ENCODE data around the gene ESRRG. TPM values are rescaled to one million over a fixed set of nuclear protein-coding genes. Genes with fewer than 3 reads are reported as not detected.

ESRRG gene
- not detected for total RNA-seq

DNA sequence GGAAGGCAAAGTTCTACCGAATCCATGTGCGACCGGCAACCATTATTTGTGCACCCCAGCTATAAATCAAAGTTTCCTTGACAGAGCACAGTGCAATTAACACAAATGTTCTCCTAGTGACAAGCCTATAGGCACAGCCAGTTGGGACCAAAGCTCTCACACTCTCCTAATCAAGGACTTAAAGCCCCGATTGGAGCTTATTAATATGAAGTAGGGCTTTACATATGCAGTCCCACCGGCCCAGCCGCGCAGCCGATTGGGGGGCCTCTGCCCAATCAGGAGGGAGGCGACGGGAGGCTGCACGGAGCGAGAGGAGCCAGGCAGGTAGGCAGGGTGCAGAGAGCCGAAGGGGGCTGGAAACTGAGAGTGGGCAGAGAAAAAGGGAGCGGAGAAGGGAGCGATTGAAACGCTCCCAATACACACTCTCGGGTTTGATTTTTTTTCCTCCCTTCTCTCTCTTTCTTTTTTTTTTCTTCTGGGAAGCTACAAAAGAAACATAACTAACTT is at the start of gene ESRRG:
ESRRG (minus strand) TSS at position 156 of the 507 bp plus-strand sequence; CDS start at position 26, 130 bp downstream.
- H3K9me3 Mint-ChIP-seq, result no peaks in the 10 kb centered on the region
- DNase-seq (no peak), ATAC-seq (no peak)
- no peaks in the 10 kb centered on the region for H3K4me1 Mint-ChIP-seq (ENCODE audit: low read depth)
- H3K36me3 Mint-ChIP-seq (ENCODE audit: insufficient read depth), result no peaks in the 10 kb centered on the region
- no peak within 1 kb of the TSS for H3K4me3 Mint-ChIP-seq
- H3K27me3 Mint-ChIP-seq (ENCODE audit: low read depth), result peaks cover 8% of the 10 kb centered on the region

DNA sequence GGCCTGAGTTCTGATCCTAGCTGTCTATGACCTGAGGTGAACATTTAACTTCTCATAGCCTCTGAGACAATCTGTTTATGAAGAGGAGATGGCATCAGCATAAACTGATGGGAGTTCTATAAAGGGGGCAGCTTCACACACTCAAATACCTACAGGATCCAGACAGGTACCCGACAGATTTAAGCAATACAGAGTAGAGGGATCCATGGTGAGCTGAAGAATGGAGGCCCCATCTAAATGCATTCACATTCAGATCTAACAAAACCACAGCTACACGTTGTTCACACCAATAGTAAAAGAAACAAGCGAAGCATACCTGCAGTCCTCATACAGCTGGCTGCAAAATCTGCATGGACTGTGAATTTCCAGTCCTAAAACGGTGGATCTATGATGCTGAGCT is 48.7 kb upstream of the ESRRG start:
- Mint-ChIP-seq H3K4me1 (ENCODE audit: low read depth) (no peaks in the 10 kb centered on the region), H3K36me3 (ENCODE audit: insufficient read depth) (no peaks in the 10 kb centered on the region), H3K9me3 (peaks cover 9% of the 10 kb centered on the region), H3K27me3 (ENCODE audit: low read depth) (no peaks in the 10 kb centered on the region), H3K4me3 (no peak overlapping the region)
- ATAC-seq, result no peak
- no peak for DNase-seq

GRCh38 chr1:216766633-216767327 is 43.6 kb upstream of the ESRRG start:
- ATAC-seq, result no peak

GRCh38 chr1:216765346-216766300 is 42.4 kb upstream of the ESRRG start:
- no peaks in the 10 kb centered on the region for H3K27me3 Mint-ChIP-seq (ENCODE audit: low read depth)
- no peaks in the 10 kb centered on the region for H3K36me3 Mint-ChIP-seq (ENCODE audit: insufficient read depth)
- peaks cover 8% of the 10 kb centered on the region for H3K9me3 Mint-ChIP-seq
- no peaks in the 10 kb centered on the region for H3K4me1 Mint-ChIP-seq (ENCODE audit: low read depth)
- DNase-seq (no peak), ATAC-seq (no peak)
- no peak overlapping the region for H3K4me3 Mint-ChIP-seq

More at GRCh38 chr1:216766633-216767327, 43.6 kb upstream of the ESRRG start:
- Mint-ChIP-seq H3K36me3 (ENCODE audit: insufficient read depth) (no peaks in the 10 kb centered on the region), H3K4me1 (ENCODE audit: low read depth) (no peaks in the 10 kb centered on the region), H3K27me3 (ENCODE audit: low read depth) (no peaks in the 10 kb centered on the region), H3K4me3 (no peak overlapping the region), H3K9me3 (peaks cover 8% of the 10 kb centered on the region)
- DNase-seq, result no peak

DNA sequence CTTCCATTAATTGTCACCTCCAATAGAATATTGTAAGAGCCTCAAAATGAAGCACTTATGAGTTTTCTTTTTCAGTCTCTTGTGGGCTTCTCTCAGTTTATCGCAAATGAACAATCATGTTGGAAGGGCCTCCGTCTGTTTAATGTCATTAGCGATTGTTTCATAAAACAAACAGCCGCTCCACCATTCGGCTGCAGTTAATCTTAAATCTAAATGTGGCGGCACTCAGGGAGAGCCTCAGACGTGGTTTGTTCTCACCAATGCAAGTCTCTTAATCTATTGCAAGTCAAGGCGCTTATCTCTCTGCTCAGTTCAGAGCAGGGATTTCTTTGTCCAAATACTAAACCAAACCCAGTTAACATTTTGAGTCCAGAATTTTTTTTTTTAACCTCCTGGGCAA is 34.9 kb upstream of the ESRRG start:
- Mint-ChIP-seq H3K4me3 (no peak overlapping the region), H3K36me3 (ENCODE audit: insufficient read depth) (no peaks in the 10 kb centered on the region), H3K9me3 (peaks cover 6% of the 10 kb centered on the region), H3K27me3 (ENCODE audit: low read depth) (no peaks in the 10 kb centered on the region), H3K4me1 (ENCODE audit: low read depth) (no peaks in the 10 kb centered on the region)
- DNase-seq (no peak), ATAC-seq (no peak)

GRCh38 chr1:216757110-216757509 is 33.9 kb upstream of the ESRRG start:
- Mint-ChIP-seq H3K9me3 (peaks cover 6% of the 10 kb centered on the region), H3K4me1 (ENCODE audit: low read depth) (no peaks in the 10 kb centered on the region), H3K4me3 (no peak overlapping the region), H3K27me3 (ENCODE audit: low read depth) (no peaks in the 10 kb centered on the region), H3K36me3 (ENCODE audit: insufficient read depth) (no peaks in the 10 kb centered on the region)
- DNase-seq (no peak), ATAC-seq (no peak)

- H3K36me3 Mint-ChIP-seq (ENCODE audit: insufficient read depth), result no peaks in the 10 kb centered on the region
- no peak overlapping the region for H3K4me3 Mint-ChIP-seq
- H3K9me3 Mint-ChIP-seq, result no peaks in the 10 kb centered on the region
- DNase-seq (no peak), ATAC-seq (no peak)
- no peaks in the 10 kb centered on the region for H3K4me1 Mint-ChIP-seq (ENCODE audit: low read depth)
- H3K27me3 Mint-ChIP-seq (ENCODE audit: low read depth), result no peaks in the 10 kb centered on the region
Observed at GRCh38 chr1:216750961-216751360, 27.7 kb upstream of the ESRRG start.

DNA sequence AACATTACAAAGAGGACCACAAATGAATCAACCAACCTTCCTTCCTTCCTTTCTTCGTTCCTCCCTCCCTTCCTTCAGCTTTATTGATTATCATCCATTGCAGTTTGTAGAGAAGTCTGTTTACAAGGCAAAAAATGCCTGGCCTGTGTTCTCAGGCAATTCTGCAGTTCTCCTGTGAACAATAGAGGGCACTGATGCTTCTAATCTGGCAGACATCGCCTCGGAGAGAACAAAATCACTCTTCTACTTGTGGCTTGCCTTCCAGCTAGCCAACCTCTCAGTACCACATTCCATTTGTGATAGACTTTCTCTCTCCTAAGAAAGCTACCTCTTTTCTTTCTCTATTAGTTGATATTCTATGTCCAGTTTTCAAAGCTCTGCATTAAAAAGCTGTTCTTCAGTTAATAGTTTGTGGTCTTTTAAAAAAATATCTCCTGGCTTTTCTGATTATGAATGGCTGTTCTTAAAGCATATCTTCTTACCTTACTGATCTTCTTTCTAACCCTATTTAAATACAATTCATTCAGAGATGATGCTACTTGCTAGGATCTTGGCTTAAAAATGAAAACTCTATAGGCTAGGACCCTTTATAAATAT is 26.9 kb upstream of the ESRRG start:
- no peaks in the 10 kb centered on the region for H3K36me3 Mint-ChIP-seq (ENCODE audit: insufficient read depth)
- H3K9me3 Mint-ChIP-seq, result no peaks in the 10 kb centered on the region
- no peak for DNase-seq
- ATAC-seq, result no peak
- H3K4me1 Mint-ChIP-seq (ENCODE audit: low read depth), result no peaks in the 10 kb centered on the region
- H3K27me3 Mint-ChIP-seq (ENCODE audit: low read depth), result no peaks in the 10 kb centered on the region
- H3K4me3 Mint-ChIP-seq, result no peak overlapping the region

GRCh38 chr1:216749232-216749631 is 26.0 kb upstream of the ESRRG start:
- no peaks in the 10 kb centered on the region for H3K36me3 Mint-ChIP-seq (ENCODE audit: insufficient read depth)
- no peak overlapping the region for H3K4me3 Mint-ChIP-seq
- no peaks in the 10 kb centered on the region for H3K27me3 Mint-ChIP-seq (ENCODE audit: low read depth)
- H3K9me3 Mint-ChIP-seq, result no peaks in the 10 kb centered on the region
- H3K4me1 Mint-ChIP-seq (ENCODE audit: low read depth), result no peaks in the 10 kb centered on the region
- DNase-seq (no peak), ATAC-seq (no peak)

DNA sequence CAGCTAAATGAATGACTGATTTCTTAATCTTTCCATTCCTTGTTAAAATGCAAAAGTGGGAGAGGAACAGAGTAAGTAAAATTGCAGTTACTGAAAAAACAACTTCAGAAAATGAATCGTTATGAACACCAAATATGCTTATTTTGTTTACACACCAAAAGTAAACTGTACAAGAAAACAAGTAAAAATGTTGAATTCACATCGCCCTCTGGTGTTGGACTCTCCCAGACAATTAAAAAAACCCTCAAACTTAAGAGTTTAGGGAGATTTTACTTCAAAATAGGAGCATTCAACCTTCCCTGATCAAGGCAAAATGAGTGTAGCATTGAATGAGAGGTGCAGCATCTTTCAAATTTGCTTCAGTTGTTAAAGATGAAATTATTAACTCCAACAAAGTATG is 19.4 kb upstream of the ESRRG start:
- no peak for ATAC-seq
- no peak overlapping the region for H3K4me3 Mint-ChIP-seq

GRCh38 chr1:216740331-216740730 is 17.1 kb upstream of the ESRRG start:
- no peaks in the 10 kb centered on the region for H3K36me3 Mint-ChIP-seq (ENCODE audit: insufficient read depth)
- DNase-seq, result no peak
- ATAC-seq, result no peak
- no peaks in the 10 kb centered on the region for H3K27me3 Mint-ChIP-seq (ENCODE audit: low read depth)
- H3K9me3 Mint-ChIP-seq, result no peaks in the 10 kb centered on the region
- no peak overlapping the region for H3K4me3 Mint-ChIP-seq
- H3K4me1 Mint-ChIP-seq (ENCODE audit: low read depth), result no peaks in the 10 kb centered on the region

More for the DNA sequence above, 19.4 kb upstream of the ESRRG start:
- DNase-seq, result no peak
- Mint-ChIP-seq H3K36me3 (ENCODE audit: insufficient read depth) (no peaks in the 10 kb centered on the region), H3K27me3 (ENCODE audit: low read depth) (no peaks in the 10 kb centered on the region), H3K4me1 (ENCODE audit: low read depth) (no peaks in the 10 kb centered on the region), H3K9me3 (no peaks in the 10 kb centered on the region)

DNA sequence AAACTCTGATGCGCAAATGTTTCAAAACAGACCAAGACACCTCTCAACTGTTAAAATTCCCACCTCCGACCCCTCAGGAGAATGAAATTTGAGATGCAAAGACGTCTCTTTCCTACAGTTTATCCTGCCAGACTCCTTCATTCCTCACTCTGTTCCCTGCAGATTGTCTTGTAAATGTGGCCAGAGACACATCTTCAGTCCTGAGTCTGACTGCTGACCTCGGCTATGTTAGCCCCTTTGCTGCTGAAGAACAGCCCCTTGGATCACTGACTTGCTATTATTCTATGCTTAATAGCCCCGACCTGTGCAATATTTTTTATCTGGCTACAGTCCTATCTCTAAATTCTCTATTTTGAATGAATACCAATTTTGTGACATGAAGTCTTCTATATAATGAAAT is 16.6 kb upstream of the ESRRG start:
- Mint-ChIP-seq H3K36me3 (ENCODE audit: insufficient read depth) (no peaks in the 10 kb centered on the region), H3K4me1 (ENCODE audit: low read depth) (no peaks in the 10 kb centered on the region), H3K9me3 (no peaks in the 10 kb centered on the region), H3K4me3 (no peak overlapping the region), H3K27me3 (ENCODE audit: low read depth) (no peaks in the 10 kb centered on the region)
- DNase-seq (no peak), ATAC-seq (no peak)

DNA sequence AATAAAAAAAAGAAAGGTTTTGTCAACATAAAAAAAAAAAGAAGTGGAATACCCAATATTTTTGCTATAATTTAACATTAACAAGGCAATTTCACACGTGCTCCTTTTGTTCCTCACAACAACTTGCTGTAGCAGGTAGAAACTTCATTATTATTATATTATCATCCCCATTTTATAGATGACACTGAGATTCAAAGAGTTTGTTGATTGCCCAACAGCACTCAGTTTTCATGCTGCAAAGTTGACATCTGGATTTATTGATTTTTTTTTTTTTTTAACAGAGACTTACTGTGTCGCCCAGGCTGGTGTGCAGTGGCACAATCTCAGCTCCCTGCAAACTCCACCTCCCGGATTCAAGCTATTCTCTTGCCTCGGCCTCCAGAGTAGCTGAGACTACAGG is 8.9 kb upstream of the ESRRG start:
- H3K4me1 Mint-ChIP-seq (ENCODE audit: low read depth), result no peaks in the 10 kb centered on the region
- DNase-seq (no peak), ATAC-seq (no peak)
- H3K9me3 Mint-ChIP-seq, result no peaks in the 10 kb centered on the region
- H3K36me3 Mint-ChIP-seq (ENCODE audit: insufficient read depth), result no peaks in the 10 kb centered on the region
- H3K4me3 Mint-ChIP-seq, result no peak overlapping the region
- H3K27me3 Mint-ChIP-seq (ENCODE audit: low read depth), result no peaks in the 10 kb centered on the region

DNA sequence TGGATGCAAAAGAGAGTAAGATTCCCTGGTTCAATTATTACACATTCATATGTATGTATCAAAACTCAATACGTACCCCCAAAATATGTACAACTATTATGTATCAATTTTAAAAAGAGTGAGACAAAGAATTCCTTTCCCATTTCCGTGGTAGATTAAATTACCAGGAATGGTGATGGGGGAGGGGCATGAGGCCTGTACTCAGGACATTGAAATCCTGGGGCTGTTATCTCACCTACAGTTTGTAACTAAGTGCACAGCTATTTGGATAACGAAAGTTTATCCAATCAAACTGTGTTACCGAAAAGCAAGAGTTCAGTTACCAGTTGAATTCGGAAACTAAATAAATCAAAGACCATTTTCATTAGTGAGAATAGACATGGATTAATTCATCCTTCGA is 8.3 kb upstream of the ESRRG start:
- no peak overlapping the region for H3K4me3 Mint-ChIP-seq
- no peak for ATAC-seq
- no peak for DNase-seq
- no peaks in the 10 kb centered on the region for H3K9me3 Mint-ChIP-seq
- H3K4me1 Mint-ChIP-seq (ENCODE audit: low read depth), result no peaks in the 10 kb centered on the region
- no peaks in the 10 kb centered on the region for H3K27me3 Mint-ChIP-seq (ENCODE audit: low read depth)
- H3K36me3 Mint-ChIP-seq (ENCODE audit: insufficient read depth), result no peaks in the 10 kb centered on the region
